DMS79 treated with DMSO at 0.1 percent for 48 hours (cell line): ENCODE data around the gene SLC44A3.

Source experiments
- DNase-seq: peaks from one replicate; lab custom pipeline; 2025; lab: John Stamatoyannopoulos, UW

The SLC44A3 gene

DNA sequence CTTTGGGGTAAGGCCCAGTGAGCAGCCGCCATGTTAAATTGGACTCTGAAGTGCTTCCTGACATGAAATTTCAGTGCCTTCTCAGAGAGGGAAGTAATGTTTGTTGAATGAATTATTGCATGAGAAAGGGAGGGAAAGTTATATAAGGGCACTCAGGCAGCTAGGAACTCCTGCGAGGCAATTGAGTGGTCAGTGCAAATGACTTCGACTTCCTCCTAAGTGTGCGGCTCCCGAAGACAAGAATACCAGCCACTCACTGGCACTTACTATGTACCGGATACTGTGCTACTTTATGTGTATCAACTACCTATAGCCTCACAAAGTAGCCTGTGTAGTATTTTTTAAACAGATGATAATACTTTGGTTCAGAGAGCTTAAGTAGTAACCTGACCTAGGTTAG is 54.3 kb downstream of the SLC44A3 start:
- no peak for DNase-seq

DNA sequence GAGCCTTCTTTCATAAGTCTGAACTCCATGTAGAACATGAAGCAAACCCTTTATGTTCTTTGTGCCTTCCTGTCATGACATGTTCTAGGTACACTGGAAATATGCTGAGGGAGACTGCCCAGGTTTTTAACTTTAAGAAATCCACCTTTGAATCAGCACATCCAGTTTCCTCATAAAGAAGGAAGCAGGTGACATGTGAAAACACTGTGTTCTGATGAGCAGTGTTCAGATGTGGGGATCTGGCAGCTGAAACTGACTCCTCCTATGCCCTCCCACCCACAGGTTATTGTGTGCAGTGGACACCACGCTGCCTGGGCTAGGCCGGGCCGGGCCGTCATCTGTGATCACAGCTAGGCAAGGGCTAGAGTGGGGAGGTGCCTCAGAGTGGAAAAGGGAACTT is 55.6 kb downstream of the SLC44A3 start:
- no peak for DNase-seq

DNA sequence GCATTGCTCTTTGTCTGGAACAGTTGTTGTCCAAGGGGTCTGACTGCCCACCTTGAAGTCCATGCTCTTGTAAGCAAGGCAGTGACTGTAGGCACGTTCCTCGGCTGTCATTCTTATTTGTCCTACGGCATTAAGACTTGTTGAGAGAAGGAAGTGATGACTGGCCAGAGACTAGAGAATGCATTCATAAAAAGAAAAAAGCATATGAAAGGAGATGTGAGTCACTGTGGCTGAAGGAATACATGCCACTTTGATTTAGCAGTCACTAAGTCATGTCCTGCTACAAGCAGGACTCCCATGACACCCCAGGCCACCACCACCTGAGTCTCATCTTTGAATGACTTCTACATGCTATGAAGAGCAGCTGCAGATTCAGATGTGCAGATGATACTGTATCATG is 56.2 kb downstream of the SLC44A3 start:
- DNase-seq = no peak

DNA sequence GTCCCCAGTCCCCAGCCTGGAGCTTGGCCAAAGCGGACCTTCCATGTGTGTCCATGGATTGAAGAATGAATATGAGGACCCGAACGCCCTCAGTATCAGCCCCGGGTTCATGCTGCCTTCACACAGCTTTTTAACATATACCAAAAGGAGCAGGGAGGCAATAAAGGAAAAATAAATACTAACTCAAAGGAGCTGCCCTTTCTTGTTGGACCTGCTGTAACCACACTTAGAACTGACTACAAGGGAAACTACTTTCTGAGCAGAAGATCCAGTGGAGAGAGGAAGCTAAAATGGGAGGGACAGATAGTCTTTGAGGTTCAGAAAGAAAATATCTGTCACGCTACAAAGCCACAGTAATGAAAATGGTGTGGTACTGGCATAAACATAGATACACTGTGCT is 58.2 kb downstream of the SLC44A3 start:
- no peak for DNase-seq

DNA sequence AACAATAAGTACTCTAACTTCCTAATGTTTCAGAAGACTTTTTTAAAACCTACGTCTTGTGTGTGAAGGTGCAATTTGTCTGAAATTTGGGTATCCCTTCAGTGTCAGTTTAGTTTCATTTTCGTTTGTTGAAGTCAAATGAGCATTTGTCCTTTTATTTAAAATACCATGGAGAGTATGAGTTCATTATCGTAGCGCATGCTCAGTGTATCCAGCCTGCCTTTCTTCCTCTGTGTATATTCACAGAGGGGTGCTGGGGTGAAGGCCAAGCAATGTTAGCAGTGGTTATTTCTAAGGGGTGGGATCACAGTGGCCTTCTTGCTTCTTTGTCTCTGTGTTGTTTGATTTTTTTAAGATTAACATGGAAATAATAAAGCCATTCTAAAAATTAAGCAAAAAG is 63.5 kb downstream of the SLC44A3 start:
- peak; percentile 13 for DNase-seq

DNA sequence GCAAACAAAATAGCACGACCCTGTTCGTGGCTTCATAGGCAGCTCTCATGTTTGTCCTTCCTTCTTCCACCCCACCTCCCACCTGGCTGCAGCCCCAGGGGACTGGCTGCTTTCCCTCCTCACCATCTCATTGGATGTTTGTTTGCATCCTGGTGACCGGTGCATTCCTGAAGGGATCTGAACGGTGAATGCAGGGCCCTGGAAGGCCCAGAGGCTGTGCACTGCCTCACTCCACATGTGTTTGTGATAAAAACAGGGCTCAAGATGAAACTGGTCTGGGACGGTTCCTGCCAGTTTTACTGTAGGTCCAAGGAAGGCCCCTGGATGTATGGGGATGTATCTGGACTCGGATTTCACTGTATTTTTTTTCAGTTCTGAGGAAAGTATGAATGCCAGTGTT is 63.9 kb downstream of the SLC44A3 start:
- no peak for DNase-seq

DNA sequence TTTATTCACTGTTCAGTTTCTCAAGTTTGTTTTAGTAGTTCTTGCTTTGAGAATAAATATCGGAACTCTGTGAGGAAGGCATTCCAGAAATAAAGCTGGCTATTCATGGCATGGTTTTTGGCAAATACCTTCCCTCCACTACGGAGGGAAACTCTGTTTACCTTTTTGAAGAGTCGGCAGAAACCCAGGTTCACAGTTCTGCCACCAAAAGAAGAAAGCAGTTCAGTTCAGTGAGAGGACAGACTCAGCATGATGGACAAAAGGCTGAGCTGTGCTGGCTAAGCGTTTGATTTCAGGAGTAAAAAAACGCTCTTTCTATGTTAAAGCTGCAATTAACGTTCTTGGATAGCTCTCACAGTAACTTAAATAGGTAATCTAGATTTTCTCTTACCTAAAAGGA is 64.3 kb downstream of the SLC44A3 start:
- no peak for DNase-seq

DNA sequence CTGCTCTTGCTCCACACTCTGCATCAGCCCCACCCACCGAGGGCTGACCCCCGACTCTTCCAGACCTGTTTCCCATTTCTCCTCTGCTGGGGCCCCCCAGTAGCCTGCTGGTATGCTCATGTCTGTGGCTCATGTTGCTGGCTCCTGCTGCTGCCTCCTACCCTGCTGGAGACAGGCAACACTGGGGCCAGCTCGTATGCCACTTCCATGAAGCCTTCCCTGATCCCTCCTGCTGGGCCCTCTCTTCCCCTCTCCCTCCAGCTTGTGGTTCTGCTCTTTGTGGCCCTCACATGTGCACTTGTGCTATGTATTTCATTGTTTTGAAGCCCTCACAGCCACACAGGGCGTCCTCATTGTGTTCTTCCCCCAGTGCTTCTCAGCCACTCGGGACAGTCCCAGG is 66.2 kb downstream of the SLC44A3 start:
- no peak for DNase-seq

DNA sequence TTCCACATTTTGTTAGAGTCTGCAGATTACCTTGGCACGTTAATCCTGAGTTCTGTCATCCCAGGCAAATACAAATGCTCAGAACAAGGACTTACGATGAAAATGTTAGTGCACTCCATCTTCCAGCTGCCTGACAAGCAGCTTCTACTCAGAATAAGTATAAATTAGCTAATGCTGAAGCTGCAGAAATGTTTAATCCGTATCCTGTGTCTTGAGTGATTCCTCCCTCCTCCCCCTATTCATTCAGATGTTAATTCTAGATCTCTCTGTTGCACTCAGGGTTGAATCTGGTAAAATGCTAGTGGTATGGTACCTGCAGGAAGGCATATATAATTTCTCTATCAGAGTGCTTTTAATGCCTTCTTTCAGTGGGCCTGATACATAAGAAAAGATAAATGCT is 66.9 kb downstream of the SLC44A3 start:
- no peak for DNase-seq

DNA sequence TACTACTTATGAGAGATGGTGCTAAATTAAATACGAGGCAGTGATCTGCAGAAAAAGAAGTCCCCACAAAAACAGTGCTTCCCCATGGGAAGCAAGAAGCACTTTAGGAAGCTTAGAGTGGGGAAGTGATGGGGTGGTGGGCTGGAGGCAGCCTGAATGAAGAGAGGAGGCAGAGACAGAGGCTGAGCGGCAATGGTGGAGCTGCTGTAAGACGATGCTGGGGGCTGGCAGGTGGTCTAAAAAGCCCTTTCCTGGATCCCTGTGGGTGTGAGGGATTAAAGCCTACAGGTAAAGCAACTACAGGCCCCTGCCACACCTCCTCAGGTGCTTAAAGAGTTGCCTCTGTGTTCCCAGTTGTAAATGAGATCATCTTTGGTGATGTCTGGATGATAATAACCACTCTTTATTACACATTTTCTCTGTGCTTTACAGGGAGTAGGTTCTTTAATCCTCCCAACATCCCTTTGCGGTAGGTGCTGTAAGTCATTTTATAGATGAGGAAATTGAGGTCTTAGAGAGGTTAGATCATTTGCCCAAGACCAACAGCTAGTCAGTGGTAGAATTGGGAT is 67.5 kb downstream of the SLC44A3 start:
- no peak for DNase-seq

DNA sequence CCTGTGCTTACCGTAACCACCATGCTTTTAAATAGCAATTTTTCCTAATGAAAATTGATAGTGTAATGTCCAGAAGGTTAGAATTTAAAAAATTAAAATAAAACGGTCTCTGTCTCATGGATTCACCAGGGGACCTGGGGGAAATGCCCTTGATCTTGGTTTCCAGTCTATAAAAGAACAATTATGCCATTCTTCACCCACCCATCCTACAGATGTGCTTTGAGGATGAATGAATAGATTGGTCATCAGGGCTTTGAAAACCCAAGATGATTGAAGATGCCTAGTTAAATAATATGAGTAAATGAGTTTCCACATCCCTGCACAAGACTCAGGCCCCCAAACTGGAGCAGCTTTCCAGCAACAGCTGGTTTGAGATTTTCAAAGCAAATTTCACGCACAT is 68.0 kb downstream of the SLC44A3 start:
- DNase-seq = no peak

DNA sequence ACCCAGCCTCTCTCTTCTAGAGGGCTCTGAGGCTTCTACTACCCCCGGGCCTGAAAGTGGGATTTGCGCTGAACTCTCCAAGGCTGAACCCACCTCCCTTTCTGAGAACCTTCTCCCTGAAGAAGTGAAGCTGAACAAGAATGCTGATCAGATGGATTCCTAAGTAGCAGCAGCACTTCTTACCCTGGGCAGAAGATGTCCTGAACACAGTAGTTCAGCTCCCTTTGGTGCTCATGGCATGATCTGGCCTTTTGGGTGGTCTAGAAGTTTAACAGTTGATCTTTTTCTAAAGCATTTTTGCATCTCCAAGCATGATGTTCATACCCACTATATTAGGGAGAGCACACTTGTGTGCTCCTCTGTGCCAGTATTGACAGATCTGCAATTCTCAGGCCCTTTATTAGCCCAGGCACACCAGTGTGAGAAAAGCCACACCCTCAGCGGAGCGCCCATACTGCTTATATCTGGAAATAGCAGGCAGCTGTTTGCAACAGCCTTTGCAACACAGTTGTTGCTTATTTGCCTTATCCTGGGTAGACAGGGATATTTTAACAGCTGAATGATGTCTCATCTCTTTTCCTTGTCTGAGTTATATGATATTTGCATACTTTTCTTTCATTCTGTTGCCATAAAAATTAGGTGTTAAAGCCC is 72.6 kb downstream of the SLC44A3 start:
- no peak for DNase-seq

DNA sequence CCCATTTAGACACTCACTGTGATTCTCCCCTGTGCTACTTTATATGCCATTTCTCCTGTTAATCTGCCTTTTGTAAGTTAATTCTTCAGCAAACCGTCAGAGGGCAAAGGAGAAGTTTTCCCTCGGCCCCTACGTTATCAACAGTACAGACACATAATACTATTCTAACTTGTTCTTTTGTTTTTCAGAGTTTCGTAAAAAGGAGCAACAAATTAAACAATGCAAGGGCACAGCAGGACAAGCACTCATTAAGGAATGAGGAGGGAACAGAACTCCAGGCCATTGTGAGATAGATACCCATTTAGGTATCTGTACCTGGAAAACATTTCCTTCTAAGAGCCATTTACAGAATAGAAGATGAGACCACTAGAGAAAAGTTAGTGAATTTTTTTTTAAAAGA is 74.5 kb downstream of the SLC44A3 start:
- DNase-seq = no peak

DNA sequence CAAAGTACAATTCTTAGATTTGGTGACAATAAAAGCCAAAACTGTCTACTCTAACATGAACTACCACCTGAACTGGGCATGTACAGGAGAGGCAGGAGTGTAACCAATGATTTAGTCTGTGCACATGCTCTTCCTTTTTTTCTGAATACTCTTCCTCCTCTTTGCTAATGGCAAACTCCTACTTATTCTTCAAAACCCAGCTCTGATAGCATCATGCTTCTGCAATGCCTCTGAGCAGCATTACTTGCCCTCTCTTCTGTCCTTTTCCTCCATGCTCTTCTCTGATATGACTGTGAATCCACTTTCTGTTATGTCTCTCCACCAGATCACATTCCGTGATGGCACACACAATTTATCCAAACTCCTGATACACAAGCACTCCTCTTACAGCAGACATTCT is 75.4 kb downstream of the SLC44A3 start:
- no peak for DNase-seq

DNA sequence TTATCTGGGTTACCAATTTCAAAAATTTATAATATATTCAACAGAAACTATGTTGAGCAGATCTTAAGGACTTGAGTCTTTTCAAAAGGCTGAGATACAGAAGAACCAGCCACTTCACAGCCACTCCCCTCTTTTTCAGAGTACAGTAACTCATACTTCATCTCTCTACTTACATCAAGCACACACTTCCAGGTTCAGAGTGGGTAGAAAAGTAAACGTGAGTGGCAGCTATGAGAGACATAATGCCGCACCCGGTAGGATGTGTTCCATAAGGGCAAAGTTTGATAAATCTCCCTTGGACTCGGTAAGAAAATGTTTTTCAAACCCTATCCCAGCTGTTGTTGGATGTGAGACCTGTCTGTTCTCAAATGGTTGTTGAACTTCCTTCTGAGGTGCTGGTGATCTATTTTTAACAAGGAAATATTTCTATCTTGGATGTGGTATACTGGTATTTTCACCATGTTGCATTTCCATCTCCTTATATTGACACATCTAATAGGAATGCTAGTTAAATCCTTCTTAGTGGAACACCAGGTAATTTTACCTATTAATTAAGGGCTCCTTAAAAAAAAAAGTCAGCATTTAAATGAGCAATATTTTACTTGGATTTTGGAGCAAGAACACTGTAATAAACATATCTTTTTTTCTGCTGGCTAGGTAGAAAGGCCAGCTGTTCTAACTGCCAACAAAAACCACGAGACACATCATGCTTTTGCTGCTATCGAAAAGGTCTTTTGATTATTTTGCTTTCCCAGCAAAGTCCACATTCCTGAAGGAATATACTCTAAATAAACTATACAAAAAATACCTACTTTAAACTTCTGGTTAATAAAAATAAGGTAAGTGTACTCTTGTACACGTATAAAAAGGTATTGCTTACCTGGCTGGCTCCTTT is 78.6 kb downstream of the SLC44A3 start:
- peak; percentile 39 for DNase-seq

DNA sequence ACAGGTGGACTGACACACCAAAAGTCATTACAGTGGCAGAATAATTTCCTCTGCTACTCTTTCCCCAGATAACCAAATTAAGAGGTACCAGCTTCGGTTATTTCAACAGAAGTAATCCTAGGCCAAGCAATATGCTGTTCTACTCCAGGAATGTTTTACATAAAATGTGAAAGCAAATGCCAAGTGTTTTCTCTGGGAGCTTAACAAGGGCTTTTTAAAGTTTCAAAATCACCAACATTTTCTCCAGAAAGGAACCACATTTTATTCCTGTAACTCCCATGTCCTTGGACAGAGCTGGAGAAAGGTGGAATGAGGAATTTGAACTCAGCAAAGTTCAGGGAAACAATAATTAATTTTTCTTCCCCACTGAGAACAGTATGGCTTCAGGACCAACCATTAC is 79.6 kb downstream of the SLC44A3 start:
- DNase-seq = no peak

DNA sequence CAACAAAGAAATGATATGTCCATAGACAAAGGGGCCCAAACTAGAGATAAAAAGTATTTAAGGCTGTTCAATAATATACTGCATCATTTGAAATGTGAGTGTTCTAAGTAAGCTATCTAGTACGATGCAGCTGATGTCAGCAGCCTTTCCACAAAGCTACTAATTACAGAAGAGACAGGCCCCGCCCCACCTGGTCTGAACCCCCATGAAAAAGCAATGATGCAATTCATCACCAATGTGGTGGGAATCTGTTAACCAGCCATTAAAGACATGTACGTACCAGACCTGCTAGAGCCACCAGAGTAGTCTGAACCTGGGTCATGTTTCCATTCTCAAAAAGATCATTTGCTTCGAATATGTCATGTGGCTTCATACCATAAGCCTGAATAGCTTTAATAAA is 81.7 kb downstream of the SLC44A3 start:
- peak; percentile 19 for DNase-seq

DNA sequence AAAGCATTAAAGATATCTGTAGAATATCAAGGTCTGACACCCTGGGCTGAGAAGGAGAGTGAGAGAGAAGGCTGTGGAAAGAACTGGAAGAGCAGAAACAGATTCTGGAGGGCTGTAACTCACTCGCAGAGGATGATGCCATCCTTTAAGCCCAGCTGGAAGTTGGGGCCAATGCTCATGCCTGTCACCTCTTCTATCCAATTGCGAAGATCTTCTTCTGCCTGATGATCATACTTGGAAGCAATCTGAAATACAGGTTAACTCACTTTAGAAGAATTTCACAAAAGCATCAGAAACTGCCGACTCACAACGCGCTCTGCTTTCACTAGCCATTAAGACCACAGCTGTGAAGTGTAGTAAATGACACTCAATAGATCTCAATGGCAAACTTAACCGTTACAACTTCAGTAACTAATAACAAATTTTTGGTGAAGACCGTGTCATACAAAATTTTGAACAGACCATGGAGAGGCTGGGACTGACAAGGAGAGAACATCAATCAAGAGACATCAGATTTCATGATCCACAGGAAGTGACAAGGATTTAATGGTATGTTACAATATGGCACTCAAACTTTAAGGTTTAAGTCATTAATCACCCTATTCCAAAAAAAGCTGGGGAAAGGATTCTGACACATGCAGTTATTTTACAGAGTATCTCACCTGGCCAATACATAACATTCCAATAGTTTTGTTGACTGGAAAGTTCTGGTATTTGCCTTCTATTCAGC is 83.3 kb downstream of the SLC44A3 start:
- DNase-seq = no peak

DNA sequence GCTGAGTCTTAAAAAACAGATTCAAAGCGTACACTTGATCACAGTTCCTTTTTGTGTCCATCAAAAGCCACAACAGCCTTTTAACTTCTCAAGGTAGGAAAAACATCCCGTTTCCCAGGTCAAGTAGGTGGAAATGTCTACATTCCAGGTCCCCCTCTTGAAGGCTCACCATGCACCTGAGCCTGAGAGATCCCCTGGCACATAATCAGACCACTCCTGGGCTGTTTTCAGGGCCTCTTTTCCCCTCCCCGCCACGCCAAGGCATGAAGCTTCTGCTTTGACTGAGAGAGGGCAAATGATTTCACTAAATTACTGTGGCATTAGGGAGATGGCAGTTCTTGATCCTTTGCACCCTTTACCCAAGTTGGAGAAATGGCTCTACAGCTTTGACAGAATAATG is 85.0 kb downstream of the SLC44A3 start:
- DNase-seq = no peak

DNA sequence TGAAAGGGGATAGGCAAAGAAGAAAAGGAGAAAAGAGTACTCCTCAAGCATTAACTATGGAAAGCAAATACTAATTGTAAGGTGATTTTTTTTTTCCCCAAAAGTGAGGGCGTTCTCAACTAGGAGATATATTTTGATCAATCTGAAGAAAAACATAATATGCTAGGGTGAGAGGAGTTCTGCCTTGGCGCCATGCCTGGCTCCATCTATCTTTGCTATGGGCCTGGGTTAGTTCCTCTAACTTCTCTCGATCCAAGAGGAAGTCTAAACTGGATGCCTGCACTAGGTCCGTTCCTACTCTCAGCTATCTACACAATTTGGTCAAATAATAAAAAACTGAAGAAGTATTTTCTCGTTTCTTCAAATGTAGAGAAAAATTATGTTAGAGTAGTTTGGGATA is 86.2 kb downstream of the SLC44A3 start:
- DNase-seq = no peak

DNA sequence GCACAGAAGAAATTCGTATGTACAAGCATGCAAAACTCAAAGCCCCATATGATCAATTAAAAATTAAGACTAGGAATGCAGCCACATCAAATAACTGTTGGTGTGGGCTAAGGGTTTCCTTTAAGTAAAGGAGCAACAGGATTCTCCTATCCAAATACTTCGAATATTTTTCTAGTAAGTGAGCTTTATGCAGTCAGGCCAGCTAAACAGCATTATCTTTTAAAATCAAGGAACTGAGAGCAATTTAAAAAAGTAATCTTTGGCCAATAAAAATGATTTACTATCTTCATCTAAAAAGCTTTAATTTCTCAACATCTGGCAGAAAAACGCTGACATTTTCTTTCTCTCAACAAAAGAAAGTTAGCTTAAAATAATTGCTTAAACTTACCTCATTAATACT is 87.0 kb downstream of the SLC44A3 start:
- DNase-seq = no peak

DNA sequence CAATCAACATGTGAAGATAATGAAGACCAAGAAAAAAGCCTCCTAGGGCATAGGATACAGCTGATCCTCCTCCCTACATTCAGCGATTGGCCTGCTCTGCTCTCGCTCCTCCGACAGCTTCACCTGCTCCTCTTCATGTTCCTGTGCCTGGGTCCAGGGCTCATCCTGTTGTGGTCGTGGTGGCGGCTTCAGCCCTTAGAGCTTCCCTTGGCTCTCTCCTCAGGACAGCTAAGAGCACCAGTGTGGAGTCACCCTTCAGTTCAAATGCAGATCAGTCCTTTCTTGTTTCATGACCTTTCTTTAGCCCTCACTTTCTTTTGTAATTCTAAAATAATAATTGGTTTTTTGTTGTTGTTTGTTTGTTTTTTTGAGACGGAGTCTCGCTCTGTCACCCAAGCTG is 88.0 kb downstream of the SLC44A3 start:
- DNase-seq = no peak

DNA sequence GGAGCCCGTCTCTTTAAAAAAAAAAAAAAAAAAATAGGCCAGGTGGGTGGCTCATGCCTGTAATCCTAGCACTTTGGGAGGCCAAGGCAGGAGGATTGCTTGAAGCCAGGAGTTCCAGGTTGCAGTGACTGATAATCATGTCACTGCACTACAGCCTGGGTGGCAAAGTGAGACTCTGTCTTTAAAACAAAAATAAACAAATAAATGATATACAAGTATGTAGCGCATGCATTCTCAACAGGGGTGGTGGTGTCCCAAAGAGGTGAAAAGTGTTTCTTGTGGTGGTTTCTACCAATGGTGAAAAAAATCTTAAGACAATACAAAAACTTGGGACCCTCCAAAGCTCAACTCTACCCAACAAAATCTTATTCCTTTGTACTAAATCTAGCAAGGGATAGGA is 88.8 kb downstream of the SLC44A3 start:
- DNase-seq = no peak
